Thyroid gland (tissue), 4 donors: ENCODE measurements around the gene MAGI2. TPM values are rescaled to one million over a fixed set of nuclear protein-coding genes. Genes with fewer than 3 reads are reported as not detected.

Source experiments
- DNase-seq, 2 donors: peaks; one replicate each; pipeline ENCODE4 v3.0.0-alpha.2; 2019
- H3K27ac ChIP-seq, 3 donors: fragments of 200-600 bp; sonication (generic); 1 replicate in 2 of 3; 2 replicates in 1 of 3; pipeline ENCODE4 v1.5.1; 2016 to 2019; ENCODE audit warnings: mild to moderate bottlenecking in 1 of 3, moderate library complexity in 1 of 3
- H3K27me3 ChIP-seq: fragments of 200-600 bp; sonication (generic); one replicate; pipeline ENCODE4 v1.5.1; 2019
- H3K36me3 ChIP-seq, 2 donors: fragments of 200-600 bp; sonication (generic); one replicate each; pipeline ENCODE4 v1.5.1; 2016 to 2019
- H3K4me1 ChIP-seq, 2 donors: fragments of 200-600 bp; sonication (generic); one replicate each; pipeline ENCODE4 v1.5.1; 2017 to 2019
- H3K4me3 ChIP-seq, 3 donors: fragments of 200-600 bp; sonication (generic); replicated peaks in 1 of 3; 1 replicate in 2 of 3; 2 replicates in 1 of 3; pipeline ENCODE4 v1.5.1; 2016; ENCODE audit warnings: mild to moderate bottlenecking in 1 of 3
- H3K9me3 ChIP-seq: fragments of 200-600 bp; sonication (generic); one replicate; pipeline ENCODE4 v1.5.1; 2017
- CTCF ChIP-seq, 6 experiments: fragments of 200-600 bp in 3 of 6; fragments of 450-650 bp in 3 of 6; sonication (generic) in 3 of 6; IDR thresholded peaks; one replicate each; pipeline ENCODE4 v1.5.1; 2016 to 2019; ENCODE audit warnings: antibody characterized with exemption in 6 of 6, mild to moderate bottlenecking in 2 of 6, inconsistent platforms in 1 of 6, moderate library complexity in 1 of 6
- POLR2A ChIP-seq, 2 donors: fragments of 450-650 bp; IDR thresholded peaks; one replicate each; pipeline ENCODE4 v1.6.1; 2017; ENCODE audit warnings: antibody characterized with exemption in 2 of 2, mild to moderate bottlenecking in 2 of 2, moderate library complexity in 1 of 2
- WGBS, 2 donors: methylation state at CpG; one replicate each; pipeline ENCODE4 v1.1.5; 2017; 5-methylcytosine and 5-hydroxymethylcytosine counted together
- intact Hi-C: fragments of 100-400 bp; cut with DNase I; formaldehyde crosslinking; loops from one replicate; pipeline ENCODE4 v1.15.1; 2023
- total RNA-seq, 4 donors: library from RNA; depleted of rRNA; stranded (reverse); fragments of >200 nt; gene quantifications; one replicate each; pipeline ENCODE4 v1.2.3, GENCODE V29; 2016

Gene MAGI2
- total RNA-seq, 4 donors from 2014 or later = 20.7 to 31.1 (median 26.0) TPM

DNA sequence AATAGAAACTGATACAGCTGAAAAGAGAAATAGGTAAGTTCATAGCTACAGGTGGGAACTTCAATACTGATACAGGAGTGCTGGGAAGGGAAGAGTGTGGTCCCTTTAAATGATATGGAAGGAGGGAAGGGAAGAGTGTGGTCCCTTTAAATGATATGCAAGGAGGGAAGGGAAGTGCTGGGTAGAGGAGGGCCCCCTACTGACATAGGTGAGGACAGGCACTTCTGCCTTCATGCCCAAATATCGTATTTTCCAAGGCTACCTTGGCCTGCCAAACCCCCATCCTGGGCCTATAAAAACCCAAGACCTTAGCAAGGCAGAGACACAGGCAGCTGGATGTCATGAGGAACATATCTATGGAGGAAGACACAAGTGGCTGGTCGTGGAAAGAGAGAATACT is 92.3 kb downstream of the MAGI2 start:
- Histone ChIP-seq H3K4me3 (no peak overlapping the region), H3K9me3 (no peaks in the 10 kb centered on the region), H3K27ac (no peak overlapping the region), H3K36me3 (no peaks in the 10 kb centered on the region), H3K27me3 (no peaks in the 10 kb centered on the region), H3K4me1 (no peaks in the 10 kb centered on the region)
- intact Hi-C loops = no loop called here
- DNase-seq = no peak
- TF ChIP-seq CTCF (IDR thresholded peaks at IDR 0.05) (no peak), POLR2A (IDR thresholded peaks at IDR 0.05) (no peak)
- WGBS, 2 donors = 61 to 66% methylated on average over 2 of the region's 2 CpGs

DNA sequence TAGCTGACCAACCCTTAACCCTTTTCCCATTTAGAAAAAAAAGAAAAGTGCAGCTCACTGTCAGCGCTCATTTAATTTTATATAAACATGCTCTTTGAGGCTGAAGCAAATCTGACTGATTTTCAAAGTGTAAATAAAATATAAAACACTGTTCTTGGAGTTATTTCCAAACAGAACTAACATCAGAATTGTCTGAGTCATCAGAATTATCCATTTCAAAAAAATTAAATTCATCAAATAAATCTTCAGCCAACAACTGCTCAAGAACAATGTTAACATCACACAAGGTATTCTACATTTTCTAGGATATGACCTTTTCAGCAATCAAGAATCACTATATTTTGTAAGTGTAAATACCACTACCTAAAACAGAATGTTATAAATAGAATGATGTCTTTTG is 93.6 kb downstream of the MAGI2 start:
- intact Hi-C loops = no loop called here
- Histone ChIP-seq H3K9me3 (no peaks in the 10 kb centered on the region), H3K36me3 (no peaks in the 10 kb centered on the region), H3K4me1 (no peaks in the 10 kb centered on the region), H3K27ac (no peak overlapping the region), H3K27me3 (no peaks in the 10 kb centered on the region), H3K4me3 (no peak overlapping the region)
- TF ChIP-seq POLR2A (IDR thresholded peaks at IDR 0.05) = no peak
- 93 to 97% methylated on average over 1 of the region's 1 CpG for WGBS, 2 donors
- no peak for DNase-seq

DNA sequence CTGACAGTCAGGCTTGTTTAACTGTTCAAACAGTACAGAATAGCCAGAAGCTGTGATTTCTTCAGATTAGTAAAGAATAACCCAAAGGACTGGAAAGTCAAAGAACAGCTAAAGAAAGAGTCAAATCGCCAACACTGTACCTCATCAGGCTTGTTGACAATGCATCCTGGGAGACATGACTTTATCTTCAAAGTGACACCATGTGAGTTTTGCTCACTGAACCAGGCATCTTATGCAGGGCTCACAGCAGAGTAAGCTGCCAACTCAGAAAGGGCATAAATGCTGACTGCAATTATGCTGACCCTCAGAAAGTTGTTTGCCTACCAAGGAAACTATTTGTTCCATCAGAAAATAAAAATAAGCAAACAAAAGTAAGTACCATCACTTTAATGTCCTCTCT is 96.4 kb downstream of the MAGI2 start:
- Histone ChIP-seq H3K4me1 (no peaks in the 10 kb centered on the region), H3K27ac (no peak overlapping the region), H3K36me3 (no peaks in the 10 kb centered on the region), H3K4me3 (no peak overlapping the region), H3K27me3 (no peaks in the 10 kb centered on the region), H3K9me3 (no peaks in the 10 kb centered on the region)
- intact Hi-C loops = no loop called here
- TF ChIP-seq CTCF (IDR thresholded peaks at IDR 0.05) (no peak), POLR2A (IDR thresholded peaks at IDR 0.05) (no peak)
- DNase-seq = no peak
- 77 to 85% methylated on average over 1 of the region's 1 CpG for WGBS, 2 donors

DNA sequence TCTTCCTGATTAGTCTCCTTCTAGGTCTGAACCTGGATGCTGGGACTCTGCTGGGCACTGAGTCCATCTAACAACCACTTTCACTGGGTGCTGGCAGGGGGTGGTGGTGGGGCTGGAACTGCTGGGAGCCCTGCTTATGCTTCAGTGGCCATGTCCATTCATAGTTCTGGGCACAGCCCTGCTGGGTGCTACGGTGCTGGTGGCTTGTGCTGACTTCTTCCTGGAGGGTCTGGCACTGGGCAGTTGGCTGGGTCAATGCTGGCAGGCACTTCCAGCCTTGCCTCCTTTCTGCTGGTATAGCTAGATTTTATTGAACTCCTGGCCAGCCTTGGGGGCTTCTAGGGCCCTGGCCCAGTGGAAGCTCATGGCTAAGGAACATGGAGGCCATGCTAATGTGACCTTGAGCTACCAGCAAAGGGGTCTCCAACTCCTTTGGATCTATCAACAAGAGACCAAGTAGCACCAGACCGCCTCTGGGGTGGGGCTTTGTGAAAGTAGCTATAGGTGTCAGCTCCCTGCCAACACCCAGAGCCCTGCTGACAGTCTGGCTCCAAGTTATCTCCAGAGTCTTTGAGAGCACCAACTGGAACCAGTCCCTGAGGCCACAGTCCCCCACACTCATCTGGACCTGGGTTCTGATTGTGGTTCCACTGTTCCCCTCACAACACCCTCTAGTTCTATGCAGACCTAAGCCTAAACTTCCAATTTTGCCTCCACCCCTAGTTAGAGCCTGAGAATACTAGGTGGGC is 99.6 kb downstream of the MAGI2 start:
- DNase-seq = no peak
- Histone ChIP-seq H3K9me3 (no peaks in the 10 kb centered on the region), H3K27me3 (no peaks in the 10 kb centered on the region), H3K27ac (no peak overlapping the region), H3K4me1 (no peaks in the 10 kb centered on the region), H3K36me3 (no peaks in the 10 kb centered on the region), H3K4me3 (no peak overlapping the region)
- intact Hi-C loops = no loop called here
- WGBS, 2 donors = 83 to 100% methylated on average over 1 of the region's 2 CpGs
- no peak for TF ChIP-seq CTCF (IDR thresholded peaks at IDR 0.05)
- TF ChIP-seq POLR2A (IDR thresholded peaks at IDR 0.05) = no peak

DNA sequence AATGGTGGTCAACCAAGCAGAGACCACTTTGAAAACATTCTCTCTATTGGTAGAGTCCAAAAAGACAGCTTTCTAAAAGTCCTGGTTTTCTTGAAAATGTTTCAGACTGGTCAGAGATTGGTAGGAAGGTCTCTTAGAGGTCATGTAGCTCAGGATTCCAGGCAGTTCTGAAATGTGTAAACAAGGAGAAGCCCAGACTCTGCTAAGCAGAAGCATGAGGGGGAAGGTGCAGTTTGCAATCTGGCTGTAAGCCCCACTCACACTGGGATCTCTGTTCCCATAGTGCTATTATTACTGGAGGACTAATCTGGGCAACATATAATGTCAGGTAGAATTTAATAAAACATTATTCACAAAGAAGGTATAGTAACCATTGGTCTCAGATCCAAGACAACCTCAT is 101.1 kb downstream of the MAGI2 start:
- Histone ChIP-seq H3K27ac (no peak overlapping the region), H3K9me3 (no peaks in the 10 kb centered on the region), H3K4me3 (no peak overlapping the region), H3K4me1 (no peaks in the 10 kb centered on the region), H3K36me3 (no peaks in the 10 kb centered on the region), H3K27me3 (no peaks in the 10 kb centered on the region)
- intact Hi-C loops = no loop called here
- TF ChIP-seq CTCF (IDR thresholded peaks at IDR 0.05) = no peak
- TF ChIP-seq POLR2A (IDR thresholded peaks at IDR 0.05) = no peak
- no peak for DNase-seq
